GM18519 (cell line): ENCODE data around the gene TPSD1.
"Not testable (repeated sequence)": the region's sequence is repeated elsewhere in the genome, so short reads cannot be mapped to it uniquely, and the experiment has no call there.

Source experiments
- ATAC-seq: cut with Tn5 transposase; IDR thresholded peaks from one replicate; pipeline ENCODE4 v1.9.1; 2021; ENCODE audit warnings: mild to moderate bottlenecking, moderate library complexity; ENCODE audit not compliant: unreplicated experiment, low FRiP score

The TPSD1 gene

DNA sequence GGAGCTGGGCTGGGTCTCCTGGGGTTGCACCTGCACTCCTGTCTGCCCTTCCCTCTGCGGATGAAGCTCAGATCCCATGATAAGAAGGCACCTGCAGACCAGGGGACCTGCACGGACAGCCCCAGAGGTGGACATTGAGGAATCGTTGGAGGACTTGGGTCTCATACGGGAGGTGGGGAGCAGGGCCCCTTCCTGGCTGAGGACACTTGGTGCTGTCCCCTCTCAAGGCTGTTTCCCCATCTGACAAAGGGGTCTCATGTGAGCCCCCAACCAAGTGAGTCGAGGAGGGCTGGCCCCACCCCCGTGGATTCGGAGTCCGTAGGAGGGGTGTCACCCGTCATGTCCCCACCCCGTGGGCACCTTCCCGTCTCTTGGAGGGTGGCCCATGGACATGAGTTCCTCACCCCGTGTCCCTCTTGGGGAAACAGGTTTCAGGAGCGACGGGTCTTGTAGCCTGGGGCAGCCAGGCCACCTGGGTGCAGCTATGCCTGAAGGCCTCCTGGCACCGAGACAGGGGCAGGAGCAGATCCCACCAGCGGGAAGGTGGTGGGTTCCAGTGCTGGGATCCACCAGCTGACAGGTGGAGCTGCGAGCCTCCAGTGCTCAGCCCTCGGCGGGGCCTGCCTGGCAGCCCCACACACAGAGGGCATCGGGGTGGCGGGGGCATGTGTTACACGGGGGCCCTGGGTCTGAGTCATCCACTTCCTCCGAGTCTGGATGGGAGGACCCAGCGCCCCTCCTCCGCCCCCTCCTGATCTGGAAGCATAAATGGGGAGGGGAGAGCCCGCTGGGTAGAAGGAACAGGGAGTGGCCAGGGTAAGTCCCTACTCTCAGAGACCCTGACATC, at the start of gene TPSD1:
Gene TPSD1, plus strand, starts transcription at position 794 of the 847 bp plus-strand sequence. CDS start 212 bp downstream, outside the sequence.
- not testable (repeated sequence) for ATAC-seq

- no peak for ATAC-seq
These were observed 49.5 kb upstream of the TPSD1 start for GRCh38 chr16:1206326-1206725.

DNA sequence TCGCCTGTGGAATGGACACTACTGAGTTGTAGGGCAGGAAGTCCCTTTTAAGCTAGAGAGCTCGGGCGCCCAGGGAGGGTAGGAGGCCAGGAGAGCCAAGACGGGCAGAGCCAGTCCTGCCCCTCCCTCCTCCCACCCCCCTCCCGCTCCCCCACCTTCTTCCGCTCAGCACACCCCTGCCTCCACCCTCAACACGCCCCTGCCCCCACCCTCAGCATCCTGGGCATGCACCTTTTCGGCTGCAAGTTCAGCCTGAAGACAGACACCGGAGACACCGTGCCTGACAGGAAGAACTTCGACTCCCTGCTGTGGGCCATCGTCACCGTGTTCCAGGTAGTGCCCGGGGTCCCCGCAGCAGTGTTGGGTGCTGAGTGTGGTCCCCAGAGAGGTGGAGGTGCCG, 49.1 kb upstream of the TPSD1 start:
- no peak for ATAC-seq

DNA sequence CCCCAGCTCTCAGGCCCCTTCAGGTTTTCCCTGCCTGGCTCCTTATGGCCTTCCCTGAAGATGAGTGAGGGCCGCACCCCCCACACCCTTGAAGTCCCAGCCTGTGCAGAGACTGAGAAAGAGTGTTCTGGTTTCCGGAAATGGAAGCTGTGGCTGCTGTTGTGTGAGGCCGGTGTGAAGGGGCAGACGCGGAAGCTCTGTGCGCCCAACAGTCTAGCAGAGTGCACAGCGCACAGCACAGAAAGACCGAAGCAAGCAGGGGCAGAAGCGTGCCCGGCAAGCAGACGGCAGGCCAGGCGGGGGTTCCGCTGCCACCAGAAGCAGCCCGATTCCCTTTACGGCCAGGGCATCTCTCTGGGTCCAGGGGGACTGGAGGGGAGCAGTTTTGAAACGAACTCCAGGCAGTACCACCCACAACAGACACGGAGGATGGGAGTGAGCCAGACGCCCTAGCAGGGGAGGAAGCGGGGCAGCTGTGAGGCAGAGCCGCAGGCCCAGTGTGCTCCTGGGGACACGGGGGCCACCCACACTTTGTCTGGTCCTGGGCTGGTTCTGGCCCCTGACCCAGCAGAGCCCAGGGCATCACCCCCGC, 47.5 kb upstream of the TPSD1 start:
- no peak for ATAC-seq

DNA sequence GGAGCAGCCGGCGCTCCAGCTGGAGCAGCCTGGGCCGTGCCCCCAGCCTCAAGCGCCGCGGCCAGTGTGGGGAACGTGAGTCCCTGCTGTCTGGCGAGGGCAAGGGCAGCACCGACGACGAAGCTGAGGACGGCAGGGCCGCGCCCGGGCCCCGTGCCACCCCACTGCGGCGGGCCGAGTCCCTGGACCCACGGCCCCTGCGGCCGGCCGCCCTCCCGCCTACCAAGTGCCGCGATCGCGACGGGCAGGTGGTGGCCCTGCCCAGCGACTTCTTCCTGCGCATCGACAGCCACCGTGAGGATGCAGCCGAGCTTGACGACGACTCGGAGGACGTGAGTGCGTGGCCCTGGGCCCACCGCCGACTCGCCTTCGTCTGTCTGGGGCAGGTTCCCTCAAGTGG, 46.8 kb upstream of the TPSD1 start:
- no peak for ATAC-seq

DNA sequence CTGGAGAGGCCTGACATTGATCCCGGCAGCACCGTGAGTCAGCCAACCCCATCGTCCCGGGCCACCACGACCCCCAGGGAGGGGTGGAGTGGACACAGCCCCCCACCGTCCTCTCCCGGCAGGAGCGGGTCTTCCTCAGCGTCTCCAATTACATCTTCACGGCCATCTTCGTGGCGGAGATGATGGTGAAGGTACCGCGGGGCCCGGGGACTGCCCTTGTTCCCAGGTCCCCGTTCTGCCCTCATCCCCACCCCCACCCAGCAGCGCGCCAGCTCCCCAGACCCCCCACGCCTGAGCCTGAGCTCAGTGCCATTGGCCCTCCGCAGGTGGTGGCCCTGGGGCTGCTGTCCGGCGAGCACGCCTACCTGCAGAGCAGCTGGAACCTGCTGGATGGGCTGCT, 45.4 kb upstream of the TPSD1 start:
- no peak for ATAC-seq

- ATAC-seq: no peak
These were observed 44.2 kb upstream of the TPSD1 start for GRCh38 chr16:1211451-1212268.

GRCh38 chr16:1212616-1213194, 43.2 kb upstream of the TPSD1 start:
- no peak for ATAC-seq

- no peak for ATAC-seq
These were observed 42.6 kb upstream of the TPSD1 start for GRCh38 chr16:1213231-1213630.

DNA sequence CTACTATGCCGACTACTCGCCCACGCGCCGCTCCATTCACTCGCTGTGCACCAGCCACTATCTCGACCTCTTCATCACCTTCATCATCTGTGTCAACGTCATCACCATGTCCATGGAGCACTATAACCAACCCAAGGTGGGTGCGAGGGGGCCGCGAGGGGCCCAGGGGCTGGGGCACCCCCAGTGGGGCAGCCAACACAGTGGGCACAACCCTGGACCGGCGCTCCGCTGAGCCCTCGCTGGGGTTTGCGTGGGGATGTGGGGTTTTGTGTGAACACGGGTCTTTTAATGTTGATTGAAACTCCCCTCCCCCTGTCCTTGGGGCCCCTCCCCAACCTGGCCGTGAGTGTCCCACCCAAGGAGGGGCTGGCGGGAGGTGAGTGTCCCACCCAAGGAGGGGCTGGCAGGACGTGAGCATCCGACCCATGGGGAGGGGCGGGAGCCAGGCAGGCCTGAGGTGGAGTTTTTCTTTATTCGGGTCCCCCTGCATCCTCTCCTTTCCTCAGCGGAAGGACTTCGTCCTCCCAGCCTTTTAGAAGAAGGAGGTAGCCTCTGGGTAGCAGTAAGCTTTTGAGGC, 42.0 kb upstream of the TPSD1 start:
- ATAC-seq: no peak

- no peak for ATAC-seq
These were observed 41.1 kb upstream of the TPSD1 start for GRCh38 chr16:1214719-1215118.

GRCh38 chr16:1215574-1216295, 40.1 kb upstream of the TPSD1 start:
- ATAC-seq: no peak

DNA sequence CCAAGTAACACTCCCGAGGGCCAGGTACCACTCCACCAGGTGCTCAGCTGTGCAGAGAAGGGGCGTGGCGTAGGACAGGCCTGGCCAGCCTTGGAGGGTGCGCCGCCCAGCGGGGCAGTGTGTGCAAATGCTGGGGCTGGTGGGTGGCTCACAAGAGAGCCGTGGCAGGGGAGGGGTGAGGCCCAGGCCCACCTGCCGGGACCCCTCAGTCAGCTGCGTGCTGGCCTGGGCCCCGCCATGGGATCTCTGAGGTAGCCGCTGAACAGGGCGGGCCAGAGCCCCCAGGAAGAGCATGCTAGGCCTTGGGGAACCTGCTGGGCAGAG, 39.6 kb upstream of the TPSD1 start:
- ATAC-seq: no peak

GRCh38 chr16:1216681-1217400, 39.0 kb upstream of the TPSD1 start:
- ATAC-seq: no peak

GRCh38 chr16:1217526-1217925, 38.3 kb upstream of the TPSD1 start:
- no peak for ATAC-seq

DNA sequence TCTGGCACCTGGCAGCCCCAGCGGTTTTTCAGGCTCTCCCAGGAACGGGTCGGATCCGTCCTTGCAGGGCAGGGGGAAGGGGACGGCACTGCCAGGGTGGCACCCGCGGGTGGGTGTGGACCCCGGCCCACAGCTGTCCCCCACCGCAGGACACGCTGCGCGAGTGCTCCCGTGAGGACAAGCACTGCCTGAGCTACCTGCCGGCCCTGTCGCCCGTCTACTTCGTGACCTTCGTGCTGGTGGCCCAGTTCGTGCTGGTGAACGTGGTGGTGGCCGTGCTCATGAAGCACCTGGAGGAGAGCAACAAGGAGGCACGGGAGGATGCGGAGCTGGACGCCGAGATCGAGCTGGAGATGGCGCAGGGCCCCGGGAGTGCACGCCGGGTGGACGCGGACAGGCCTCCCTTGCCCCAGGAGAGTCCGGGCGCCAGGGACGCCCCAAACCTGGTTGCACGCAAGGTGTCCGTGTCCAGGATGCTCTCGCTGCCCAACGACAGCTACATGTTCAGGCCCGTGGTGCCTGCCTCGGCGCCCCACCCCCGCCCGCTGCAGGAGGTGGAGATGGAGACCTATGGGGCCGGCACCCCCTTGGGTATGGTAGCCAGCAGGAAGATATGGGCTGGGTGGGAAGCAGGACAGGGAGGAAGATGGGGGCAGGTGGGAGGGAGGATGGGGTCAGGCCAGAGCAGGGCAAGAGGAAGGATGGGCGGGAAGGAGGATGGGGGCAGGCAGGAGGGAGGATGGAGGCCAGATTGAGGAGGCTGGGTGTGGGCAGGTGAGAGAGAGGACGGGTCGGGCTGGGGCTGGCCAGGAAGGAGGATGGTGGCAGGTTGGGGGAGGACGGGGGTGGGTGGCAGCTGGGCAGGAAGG, 37.6 kb upstream of the TPSD1 start:
- no peak for ATAC-seq

DNA sequence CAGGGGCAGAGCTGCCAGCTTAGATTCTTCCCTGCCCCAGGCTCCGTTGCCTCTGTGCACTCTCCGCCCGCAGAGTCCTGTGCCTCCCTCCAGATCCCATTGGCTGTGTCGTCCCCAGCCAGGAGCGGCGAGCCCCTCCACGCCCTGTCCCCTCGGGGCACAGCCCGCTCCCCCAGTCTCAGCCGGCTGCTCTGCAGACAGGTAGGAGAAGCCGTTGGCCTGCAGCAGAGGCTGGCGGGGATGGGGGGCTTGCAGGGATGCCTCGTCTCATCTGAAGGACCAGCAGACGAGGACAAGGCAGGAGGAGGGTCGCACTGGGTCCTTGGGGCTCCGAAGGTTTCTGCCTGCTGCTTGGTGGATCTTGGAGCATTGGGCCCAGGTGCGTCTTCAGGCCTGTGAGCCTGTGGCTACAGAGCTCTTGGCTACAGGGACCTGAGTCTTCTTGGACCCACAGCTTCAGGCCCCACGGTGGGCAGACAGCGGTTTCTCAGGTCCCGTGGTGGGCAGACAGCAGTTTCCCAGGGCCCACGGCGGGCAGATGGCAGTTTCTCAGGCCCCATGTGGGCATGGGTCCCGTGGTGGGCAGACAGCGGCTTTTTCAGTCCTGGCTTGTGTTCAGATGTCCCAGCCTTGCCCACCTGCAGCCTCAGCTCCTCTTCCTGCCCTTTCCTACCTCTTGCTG, 36.8 kb upstream of the TPSD1 start:
- ATAC-seq: no peak
